SK-N-SH (cell line): Measurements from ENCODE around the gene FTCD. TPM values are rescaled to one million over a fixed set of nuclear protein-coding genes. Genes with fewer than 3 reads are reported as not detected.

Experiments
- CTCF ChIA-PET: fragments of 300-600, 350-600 bp; formaldehyde crosslinking; extraction: SDS; loops from one replicate; lab custom pipeline; 2021; lab: Yijun Ruan, JAX
- POLR2A ChIA-PET: fragments of 350-600 bp; sonication (Branson Sonifier 250); formaldehyde crosslinking; extraction: SDS; loops from one replicate; lab custom pipeline; 2020; ENCODE audit warnings: antibody characterized with exemption, inconsistent platforms; lab: Yijun Ruan, JAX
- DNase-seq: peaks from one replicate; pipeline ENCODE4 v3.0.0; 2012
- H2AFZ ChIP-seq: fragments of 200-600 bp; sonication (generic); 2 replicates; pipeline ENCODE4 v1.8.1; 2016; ENCODE audit warnings: antibody characterized with exemption, mild to moderate bottlenecking, low read depth
- H3F3A ChIP-seq: fragments of 200-600 bp; sonication (generic); replicated peaks from 2 replicates; pipeline ENCODE3; 2016; ENCODE audit warnings: antibody characterized with exemption, mild to moderate bottlenecking; ENCODE audit not compliant: insufficient read depth
- H3K27ac ChIP-seq, 2 experiments: fragments of 200-500 bp in 1 of 2; fragments of 200-600 bp in 1 of 2; sonication (Bioruptor generic) in 1 of 2; sonication (generic), shearing (Covaris generic) in 1 of 2; 2 replicates each; pipeline versions ENCODE4 v1.5.1 to v1.6.1; 2014 to 2016; ENCODE audit warnings: low read depth in 2 of 2, inconsistent platforms in 1 of 2, low read length in 1 of 2, mild to moderate bottlenecking in 1 of 2, mixed read lengths in 1 of 2
- H3K27me3 ChIP-seq: fragments of 200-600 bp; sonication (generic), shearing (Covaris generic); 2 replicates; pipeline ENCODE4 v1.6.1; 2016; ENCODE audit warnings: mixed run types; ENCODE audit not compliant: insufficient read depth
- H3K36me3 ChIP-seq, 2 experiments: fragments of 200-500 bp in 1 of 2; fragments of 200-600 bp in 1 of 2; sonication (Bioruptor generic) in 1 of 2; sonication (generic) in 1 of 2; replicated peaks in 1 of 2; 2 replicates each; pipeline versions ENCODE3 to v1.5.1; 2014 to 2016; ENCODE audit warnings: low read length in 1 of 2, mild to moderate bottlenecking in 1 of 2; ENCODE audit not compliant: insufficient read depth in 2 of 2, control insufficient read depth in 1 of 2
- H3K4me1 ChIP-seq, 2 experiments: fragments of 200-500 bp in 1 of 2; fragments of 200-600 bp in 1 of 2; sonication (Bioruptor generic) in 1 of 2; sonication (generic), shearing (Covaris generic) in 1 of 2; 2 replicates each; pipeline versions ENCODE4 v1.5.1 to v1.6.1; 2014 to 2016; ENCODE audit warnings: low read depth in 1 of 2, low read length in 1 of 2, mixed run types in 1 of 2; ENCODE audit not compliant: insufficient read depth in 2 of 2, control insufficient read depth in 1 of 2
- H3K4me2 ChIP-seq: fragments of 200-600 bp; sonication (generic), shearing (Covaris generic); 2 replicates; pipeline ENCODE4 v1.6.1; 2017; ENCODE audit warnings: mixed run types
- H3K4me3 ChIP-seq, 2 experiments: fragments of 200-500 bp in 1 of 2; fragments of 200-600 bp in 1 of 2; sonication (Bioruptor generic) in 1 of 2; sonication (generic), shearing (Covaris generic) in 1 of 2; 2 replicates each; pipeline versions ENCODE4 v1.5.1 to v1.8.1; 2014 to 2016; ENCODE audit warnings: low read depth in 2 of 2, inconsistent platforms in 1 of 2, low read length in 1 of 2, mild to moderate bottlenecking in 1 of 2, mixed read lengths in 1 of 2, moderate library complexity in 1 of 2
- H3K79me2 ChIP-seq: fragments of 200-600 bp; sonication (generic); 2 replicates; pipeline ENCODE4 v1.8.1; 2017; ENCODE audit warnings: mild to moderate bottlenecking; ENCODE audit not compliant: insufficient read depth
- H3K9ac ChIP-seq: fragments of 200-600 bp; sonication (generic); 2 replicates; pipeline ENCODE4 v1.6.1; 2017; ENCODE audit warnings: mixed run types
- H3K9me2 ChIP-seq: fragments of 200-600 bp; sonication (generic); 2 replicates; pipeline ENCODE4 v1.6.1; 2017; ENCODE audit warnings: mixed run types
- H3K9me3 ChIP-seq: fragments of 200-600 bp; sonication (generic); 2 replicates; pipeline ENCODE4 v1.6.1; 2017; ENCODE audit warnings: mixed run types, mild to moderate bottlenecking, moderate library complexity
- H4K20me1 ChIP-seq: fragments of 200-600 bp; sonication (generic); 2 replicates; pipeline ENCODE4 v1.6.1; 2017; ENCODE audit warnings: mild to moderate bottlenecking, mixed run types; ENCODE audit not compliant: insufficient read depth
- CTCF ChIP-seq: fragments of 200-600 bp; sonication (generic); IDR thresholded peaks from 2 replicates; pipeline ENCODE4 v1.6.1; 2017; ENCODE audit warnings: antibody characterized with exemption, mild to moderate bottlenecking, moderate library complexity
- EP300 ChIP-seq, 2 experiments: IDR thresholded peaks; 2 replicates each; pipeline versions ENCODE4 v1.4.0 to v1.6.1; 2012; ENCODE audit warnings: borderline replicate concordance in 1 of 2, low read depth in 1 of 2, low read length in 1 of 2
- EZH2phosphoT487 ChIP-seq: fragments of 200-600 bp; sonication (generic); IDR thresholded peaks from 2 replicates; pipeline ENCODE4 v1.6.1; 2017; ENCODE audit warnings: low read depth, mixed run types, mild to moderate bottlenecking, antibody characterized with exemption, moderate library complexity, borderline replicate concordance
- FOSL2 ChIP-seq: IDR thresholded peaks from 2 replicates; pipeline ENCODE4 v1.4.0; 2012; ENCODE audit warnings: low read depth, mild to moderate bottlenecking, moderate library complexity, borderline replicate concordance
- GABPA ChIP-seq: IDR thresholded peaks from 2 replicates; pipeline ENCODE4 v1.4.0; 2012; ENCODE audit warnings: low read depth, mild to moderate bottlenecking
- GATA2 ChIP-seq: sonication (generic); formaldehyde crosslinking; IDR thresholded peaks from 2 replicates; pipeline ENCODE4 v1.5.0; 2020; ENCODE audit warnings: mild to moderate bottlenecking, missing genetic modification reagents
- IRF3 ChIP-seq: fragments of 150-350 bp; IDR thresholded peaks from 2 replicates; pipeline ENCODE4 v1.6.1; 2016; ENCODE audit warnings: mild to moderate bottlenecking, low read depth, low read length
- MEF2A ChIP-seq: IDR thresholded peaks from 2 replicates; pipeline ENCODE4 v1.4.0; 2012; ENCODE audit warnings: low read depth, borderline replicate concordance
- NFIC ChIP-seq: IDR thresholded peaks from 2 replicates; pipeline ENCODE4 v1.4.0; 2012; ENCODE audit warnings: borderline replicate concordance
- NRF1 ChIP-seq: IDR thresholded peaks from 2 replicates; pipeline ENCODE4 v1.6.1; 2012; ENCODE audit warnings: low read depth, mild to moderate bottlenecking, low read length
- PBX3 ChIP-seq: IDR thresholded peaks from 2 replicates; pipeline ENCODE4; 2012
- SIN3A ChIP-seq: IDR thresholded peaks from 2 replicates; pipeline ENCODE4 v1.6.1; 2012; ENCODE audit warnings: low read depth, mild to moderate bottlenecking, low read length, moderate library complexity, borderline replicate concordance
- TCF12 ChIP-seq: IDR thresholded peaks from 2 replicates; pipeline ENCODE4 v1.4.0; 2012
- TEAD4 ChIP-seq: IDR thresholded peaks from 2 replicates; pipeline ENCODE4 v1.4.0; 2012; ENCODE audit warnings: mild to moderate bottlenecking, borderline replicate concordance; ENCODE audit not compliant: insufficient read depth
- USF1 ChIP-seq: IDR thresholded peaks from 2 replicates; pipeline ENCODE4 v1.4.0; 2012; ENCODE audit warnings: low read depth, borderline replicate concordance
- WGBS: methylation state at CpG from one replicate; pipeline ENCODE4 v1.1.6; 2017; ENCODE audit warnings: low lambda C conversion rate; 5-methylcytosine and 5-hydroxymethylcytosine counted together
- polyA plus RNA-seq, 3 experiments: library from polyadenylated mRNA; depleted of rRNA; stranded (reverse); fragments of >200 nt; gene quantifications; 2 replicates each; pipeline ENCODE4 v1.2.3, GENCODE V29; 2012

Gene FTCD
- polyA plus RNA-seq, 1 of the 3 experiments (the other 2 are of a cell fraction): 0.33 TPM

- H3K4me3 ChIP-seq: no peak overlapping the region
- peaks cover 59% of the 10 kb centered on the region for H3K79me2 ChIP-seq
- TF ChIP-seq EP300 (IDR thresholded peaks at IDR 0.05; ENCODE audit: borderline replicate concordance in 1 of 2, low read depth in 1 of 2, low read length in 1 of 2) (no peak), GABPA (no peak), PBX3 (no peak), CTCF (no peak), FOSL2 (no peak), MEF2A (no peak), USF1 (no peak), EZH2phosphoT487 (no peak), NFIC (no peak), TEAD4 (no peak), NRF1 (no peak), SIN3A (no peak), IRF3 (no peak), TCF12 (no peak), GATA2 (CRISPR knock-in tag) (no peak)
- 90% methylated on average over 11 of the region's 18 CpGs for WGBS
- H3K4me2 ChIP-seq: peak overlapping the region; percentile 90
- H3K9ac ChIP-seq: no peak overlapping the region
- no peaks in the 10 kb centered on the region for H3K27me3 ChIP-seq
- DNase-seq: peak; percentile 47
- no peaks in the 10 kb centered on the region for H3K9me2 ChIP-seq
- H3K9me3 ChIP-seq: peaks cover 25% of the 10 kb centered on the region; the same call in 1 of the 2 replicates
- no peak overlapping the region for H3K27ac ChIP-seq
- H3K4me1 ChIP-seq: peaks cover 0 to 6% of the 10 kb centered on the region in 2 experiments; a peak in 1 of 4 replicates
- peaks cover 0 to 39% of the 10 kb centered on the region in 2 experiments for H3K36me3 ChIP-seq
- H4K20me1 ChIP-seq: peaks cover 2% of the 10 kb centered on the region; the same call in 1 of the 2 replicates
- CTCF ChIA-PET: interaction anchor here (0.8 to 1.1 kb wide), 3 partner anchors 20 to 126 kb away, joined by 3 read pairs; no protein-coding TSS in a partner anchor
- peaks cover 9% of the 10 kb centered on the region for H3F3A ChIP-seq
- POLR2A ChIA-PET: interaction anchor here (0.6 to 0.7 kb wide), 2 partner anchors 127 to 212 kb away, joined by 3 to 4 read pairs; no protein-coding TSS in a partner anchor
- no peak overlapping the region for H2AFZ ChIP-seq
Observed at GRCh38 chr21:46099476-46099875, 55.9 kb downstream of the FTCD start.
